ENCODE data around the gene ANXA5. TPM values are rescaled to one million over a fixed set of nuclear protein-coding genes. Genes with fewer than 3 reads are reported as not detected.
"Not testable (repeated sequence)": the region's sequence is repeated elsewhere in the genome, so short reads cannot be mapped to it uniquely, and the experiment has no call there.

The ANXA5 gene
- total and polyA plus RNA-seq, 4 donors = 335 to 471 (median 394) TPM

GRCh38 chr4:121666091-121666679 lies 30.6 kb downstream of the ANXA5 start:
- no peak for ATAC-seq (ENCODE audit: low FRiP score)
- peaks cover 7 to 9% of the 10 kb centered on the region in 2 donors for H3K36me3 ChIP-seq (ENCODE audit: control insufficient read depth in 1 of 2, insufficient read depth in 2 of 2, low read length in 1 of 2)

DNA sequence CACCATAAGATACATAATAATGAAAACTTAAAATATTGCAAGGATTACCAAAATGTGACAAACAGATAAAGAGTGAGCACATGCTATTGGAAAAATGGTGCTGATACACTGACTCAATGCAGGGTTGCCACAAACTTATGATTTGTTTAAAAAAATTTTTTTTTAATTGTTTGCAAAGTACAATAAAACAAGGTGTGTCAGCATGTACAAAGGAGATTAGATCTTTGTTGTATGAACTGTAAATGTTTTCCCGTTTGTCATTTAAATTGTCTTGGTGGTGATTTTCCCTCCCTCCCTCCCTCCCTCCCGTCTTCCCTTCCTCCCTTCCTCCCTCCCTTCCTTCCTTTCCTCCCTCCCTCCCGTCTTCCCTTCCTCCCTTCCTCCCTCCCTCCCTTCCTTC lies 31.4 kb downstream of the ANXA5 start:
- Histone ChIP-seq H3K4me1 (ENCODE audit: control insufficient read depth in 1 of 2, insufficient read depth in 2 of 2, low read length in 2 of 2) (no peaks in the 10 kb centered on the region), H3K36me3 (ENCODE audit: control insufficient read depth in 1 of 2, insufficient read depth in 2 of 2, low read length in 1 of 2) (peaks cover 7 to 8% of the 10 kb centered on the region in 2 donors), H3K27me3 (ENCODE audit: control insufficient read depth in 1 of 2, insufficient read depth in 2 of 2, low read length in 1 of 2) (no peaks in the 10 kb centered on the region), H3K27ac (ENCODE audit: low read depth in 1 of 2, low read length in 2 of 2) (no peak overlapping the region), H3K4me3 (ENCODE audit: low read length in 2 of 2) (no peak overlapping the region), H3K9me3 (ENCODE audit: control insufficient read depth, low read length) (no peaks in the 10 kb centered on the region)
- intact Hi-C loops (cut with DNase I) = no loop called here
- DNase-seq (no peak), ATAC-seq (ENCODE audit: low FRiP score) (no peak)
- WGBS, 2 donors = 67 to 74% methylated on average over 3 of the region's 3 CpGs

More at GRCh38 chr4:121666091-121666679, 30.6 kb downstream of the ANXA5 start:
- intact Hi-C loops (cut with DNase I) = no loop called here
- Histone ChIP-seq H3K27me3 (ENCODE audit: control insufficient read depth in 1 of 2, insufficient read depth in 2 of 2, low read length in 1 of 2) (no peaks in the 10 kb centered on the region), H3K27ac (ENCODE audit: low read depth in 1 of 2, low read length in 2 of 2) (no peak overlapping the region), H3K4me1 (ENCODE audit: control insufficient read depth in 1 of 2, insufficient read depth in 2 of 2, low read length in 2 of 2) (no peaks in the 10 kb centered on the region), H3K4me3 (ENCODE audit: low read length in 2 of 2) (no peak overlapping the region), H3K9me3 (ENCODE audit: control insufficient read depth, low read length) (no peaks in the 10 kb centered on the region)
- DNase-seq = no peak

- 67 to 90% methylated on average over 5 of the region's 5 CpGs for WGBS, 2 donors
- no peak for DNase-seq
- no peak for ATAC-seq (ENCODE audit: low FRiP score)
- Histone ChIP-seq H3K4me1 (ENCODE audit: control insufficient read depth in 1 of 2, insufficient read depth in 2 of 2, low read length in 2 of 2) (no peaks in the 10 kb centered on the region), H3K27ac (ENCODE audit: low read depth in 1 of 2, low read length in 2 of 2) (no peak overlapping the region), H3K4me3 (ENCODE audit: low read length in 2 of 2) (no peak overlapping the region), H3K9me3 (ENCODE audit: control insufficient read depth, low read length) (no peaks in the 10 kb centered on the region), H3K27me3 (ENCODE audit: control insufficient read depth in 1 of 2, insufficient read depth in 2 of 2, low read length in 1 of 2) (no peaks in the 10 kb centered on the region), H3K36me3 (ENCODE audit: control insufficient read depth in 1 of 2, insufficient read depth in 2 of 2, low read length in 1 of 2) (peaks cover 2 to 4% of the 10 kb centered on the region in 2 donors)
- intact Hi-C loops (cut with DNase I) = no loop called here
Observed at GRCh38 chr4:121662225-121662624, 34.6 kb downstream of the ANXA5 start.

DNA sequence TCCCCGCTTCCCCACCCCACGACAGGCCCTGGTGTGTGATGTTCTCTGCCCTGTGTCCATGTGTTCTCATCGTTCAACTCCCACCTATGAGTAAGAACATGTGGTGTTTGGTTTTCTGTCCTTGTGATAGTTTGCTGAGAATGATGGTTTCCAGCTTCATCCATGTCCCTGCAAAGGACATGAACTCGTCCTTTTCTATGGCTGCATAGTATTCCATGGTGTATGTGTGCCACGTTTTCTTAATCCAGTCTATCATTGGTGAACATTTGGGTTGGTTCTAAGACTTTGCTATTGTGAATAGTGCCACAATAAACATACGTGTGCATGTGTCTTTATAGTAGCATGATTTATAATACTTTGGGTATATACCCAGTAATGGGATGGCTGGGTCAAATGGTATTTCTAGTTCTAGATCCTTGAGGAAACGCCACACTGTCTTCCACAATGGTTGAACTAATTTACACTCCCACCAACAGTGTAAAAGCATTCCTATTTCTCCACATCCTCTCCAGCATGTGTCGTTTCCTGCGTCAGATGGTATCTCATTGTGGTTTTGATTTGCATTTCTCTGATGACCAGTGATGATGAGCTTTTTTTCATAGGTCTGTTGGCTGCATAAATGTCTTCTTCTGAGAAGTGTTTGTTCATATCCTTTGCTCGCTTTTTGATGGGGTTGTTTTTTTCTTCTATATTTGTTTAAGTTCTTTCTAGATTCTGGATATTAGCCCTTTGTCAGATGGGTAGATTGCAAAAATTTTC lies 36.4 kb downstream of the ANXA5 start:
- H3K27me3 ChIP-seq (ENCODE audit: control insufficient read depth in 1 of 2, insufficient read depth in 2 of 2, low read length in 1 of 2); H3K4me3 ChIP-seq (ENCODE audit: low read length in 2 of 2); intact Hi-C loops (cut with DNase I); H3K27ac ChIP-seq (ENCODE audit: low read depth in 1 of 2, low read length in 2 of 2); H3K4me1 ChIP-seq (ENCODE audit: control insufficient read depth in 1 of 2, insufficient read depth in 2 of 2, low read length in 2 of 2); ATAC-seq (ENCODE audit: low FRiP score); H3K9me3 ChIP-seq (ENCODE audit: control insufficient read depth, low read length); DNase-seq; H3K36me3 ChIP-seq (ENCODE audit: control insufficient read depth in 1 of 2, insufficient read depth in 2 of 2, low read length in 1 of 2): not testable (repeated sequence)
- 94% methylated on average over 10 of the region's 10 CpGs for WGBS, 2 donors

GRCh38 chr4:121658125-121658524 lies 38.7 kb downstream of the ANXA5 start:
- H3K27ac ChIP-seq (ENCODE audit: low read depth in 1 of 2, low read length in 2 of 2) = no peak overlapping the region
- no peak for DNase-seq
- no peaks in the 10 kb centered on the region for H3K9me3 ChIP-seq (ENCODE audit: control insufficient read depth, low read length)
- H3K4me1 ChIP-seq (ENCODE audit: control insufficient read depth in 1 of 2, insufficient read depth in 2 of 2, low read length in 2 of 2) = no peaks in the 10 kb centered on the region
- intact Hi-C loops (cut with DNase I) = loop anchor here (5.0 to 10.0 kb wide), 2 partner anchors 173 to 286 kb away; no protein-coding TSS in a partner anchor
- no peak for ATAC-seq (ENCODE audit: low FRiP score)
- H3K36me3 ChIP-seq (ENCODE audit: control insufficient read depth in 1 of 2, insufficient read depth in 2 of 2, low read length in 1 of 2) = no peaks in the 10 kb centered on the region
- H3K27me3 ChIP-seq (ENCODE audit: control insufficient read depth in 1 of 2, insufficient read depth in 2 of 2, low read length in 1 of 2) = no peaks in the 10 kb centered on the region
- H3K4me3 ChIP-seq (ENCODE audit: low read length in 2 of 2) = no peak overlapping the region
- 99 to 100% methylated on average over 1 of the region's 1 CpG for WGBS, 2 donors

- no peak overlapping the region for H3K27ac ChIP-seq (ENCODE audit: low read depth in 1 of 2, low read length in 2 of 2)
- H3K9me3 ChIP-seq (ENCODE audit: control insufficient read depth, low read length) = no peaks in the 10 kb centered on the region
- intact Hi-C loops (cut with DNase I) = loop anchor here (5.0 to 10.0 kb wide), 2 partner anchors 171 to 284 kb away; no protein-coding TSS in a partner anchor
- DNase-seq (no peak), ATAC-seq (ENCODE audit: low FRiP score) (peak; percentile 76)
- 47 to 48% methylated on average over 5 of the region's 5 CpGs for WGBS, 2 donors
- no peaks in the 10 kb centered on the region for H3K36me3 ChIP-seq (ENCODE audit: control insufficient read depth in 1 of 2, insufficient read depth in 2 of 2, low read length in 1 of 2)
- H3K27me3 ChIP-seq (ENCODE audit: control insufficient read depth in 1 of 2, insufficient read depth in 2 of 2, low read length in 1 of 2) = no peaks in the 10 kb centered on the region
- H3K4me1 ChIP-seq (ENCODE audit: control insufficient read depth in 1 of 2, insufficient read depth in 2 of 2, low read length in 2 of 2) = no peaks in the 10 kb centered on the region
- H3K4me3 ChIP-seq (ENCODE audit: low read length in 2 of 2) = no peak overlapping the region
Observed at GRCh38 chr4:121656269-121656641, 40.5 kb downstream of the ANXA5 start.

- 14 to 28% methylated on average over 7 of the region's 7 CpGs for WGBS, 2 donors
- Histone ChIP-seq H3K27me3 (ENCODE audit: control insufficient read depth in 1 of 2, insufficient read depth in 2 of 2, low read length in 1 of 2) (no peaks in the 10 kb centered on the region), H3K27ac (ENCODE audit: low read depth in 1 of 2, low read length in 2 of 2) (no peak overlapping the region), H3K4me3 (ENCODE audit: low read length in 2 of 2) (no peak overlapping the region), H3K4me1 (ENCODE audit: control insufficient read depth in 1 of 2, insufficient read depth in 2 of 2, low read length in 2 of 2) (no peaks in the 10 kb centered on the region), H3K36me3 (ENCODE audit: control insufficient read depth in 1 of 2, insufficient read depth in 2 of 2, low read length in 1 of 2) (no peaks in the 10 kb centered on the region), H3K9me3 (ENCODE audit: control insufficient read depth, low read length) (no peaks in the 10 kb centered on the region)
- ATAC-seq (ENCODE audit: low FRiP score) = peak; percentile 22
- no peak for DNase-seq
- intact Hi-C loops (cut with DNase I) = loop anchor here (5.0 to 10.0 kb wide), 2 partner anchors 171 to 283 kb away; no protein-coding TSS in a partner anchor
Observed at GRCh38 chr4:121655320-121656268, 41.2 kb downstream of the ANXA5 start.

GRCh38 chr4:121654738-121655137 lies 42.0 kb downstream of the ANXA5 start:
- no peak for ATAC-seq (ENCODE audit: low FRiP score)
- intact Hi-C loops (cut with DNase I) = loop anchor here (5.0 to 10.0 kb wide), 2 partner anchors 170 to 282 kb away; no protein-coding TSS in a partner anchor
- H3K9me3 ChIP-seq (ENCODE audit: control insufficient read depth, low read length) = no peaks in the 10 kb centered on the region

More at GRCh38 chr4:121654738-121655137, 42.0 kb downstream of the ANXA5 start:
- no peak overlapping the region for H3K27ac ChIP-seq (ENCODE audit: low read depth in 1 of 2, low read length in 2 of 2)
- H3K4me3 ChIP-seq (ENCODE audit: low read length in 2 of 2) = no peak overlapping the region
- no peaks in the 10 kb centered on the region for H3K27me3 ChIP-seq (ENCODE audit: control insufficient read depth in 1 of 2, insufficient read depth in 2 of 2, low read length in 1 of 2)
- no peak for DNase-seq
- no peaks in the 10 kb centered on the region for H3K4me1 ChIP-seq (ENCODE audit: control insufficient read depth in 1 of 2, insufficient read depth in 2 of 2, low read length in 2 of 2)
- H3K36me3 ChIP-seq (ENCODE audit: control insufficient read depth in 1 of 2, insufficient read depth in 2 of 2, low read length in 1 of 2) = no peaks in the 10 kb centered on the region
- WGBS, 2 donors = 92 to 95% methylated on average over 3 of the region's 3 CpGs

Measured in aorta (tissue), 5 donors.